GM12865 (cell line): ENCODE results near the gene ALDH1L1.

Source experiments
- DNase-seq: peaks from one replicate; pipeline ENCODE4 v3.0.0; 2010; ENCODE audit warnings: low read depth
- H3K4me3 ChIP-seq: 2 replicates; pipeline ENCODE4 v1.5.1; 2011; ENCODE audit warnings: mild to moderate bottlenecking, low read depth, low read length, control low read depth
- TF ChIP-seq, protein P1 (sequence below): IDR thresholded peaks from 2 replicates; pipeline ENCODE4 v1.5.1; 2011; ENCODE audit warnings: low read length, control low read depth, low read depth, inconsistent platforms; ENCODE audit not compliant: insufficient read depth; ENCODE audit errors: missing control alignments

Gene ALDH1L1

DNA sequence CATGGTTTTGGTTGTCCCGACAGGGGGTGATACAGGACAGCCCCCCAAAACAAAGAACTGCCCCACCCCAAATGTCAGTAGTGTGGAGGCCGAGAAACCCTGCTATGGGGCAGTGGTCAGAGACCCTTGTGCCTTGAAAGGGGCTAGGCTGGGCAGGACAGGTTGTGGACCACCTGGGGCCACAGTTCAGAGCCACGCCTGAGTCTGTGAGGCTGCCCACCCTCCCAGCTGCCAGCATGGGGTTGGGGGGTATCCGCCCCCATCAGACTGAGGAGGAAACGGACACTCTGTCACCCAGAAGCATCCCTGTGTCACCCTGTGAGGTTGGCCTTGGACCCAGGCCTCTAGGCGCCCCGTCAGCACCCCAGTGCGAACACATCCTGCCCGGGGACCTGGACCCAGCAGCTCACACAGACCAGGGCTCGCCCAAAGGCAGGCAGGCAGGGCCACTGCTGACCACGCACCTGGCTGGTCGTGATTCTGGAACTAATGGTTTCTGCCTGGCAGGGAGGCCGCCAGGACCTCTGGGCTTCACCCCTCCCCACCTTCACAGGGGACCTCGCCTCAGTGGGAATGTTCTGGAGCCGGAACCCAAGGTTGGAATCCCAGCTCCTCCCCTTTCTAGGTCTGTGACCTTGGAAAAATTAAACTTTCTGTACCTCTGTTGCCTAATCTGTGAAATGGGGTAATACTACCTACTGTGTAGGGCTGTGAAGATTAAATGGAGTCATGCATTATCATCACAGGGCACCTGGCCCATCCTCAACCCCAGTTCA lies 97.8 kb downstream of the ALDH1L1 start:
- H3K4me3 ChIP-seq: peak overlapping the region; percentile 92
- no peak for DNase-seq
- TF ChIP-seq, protein P1, sequence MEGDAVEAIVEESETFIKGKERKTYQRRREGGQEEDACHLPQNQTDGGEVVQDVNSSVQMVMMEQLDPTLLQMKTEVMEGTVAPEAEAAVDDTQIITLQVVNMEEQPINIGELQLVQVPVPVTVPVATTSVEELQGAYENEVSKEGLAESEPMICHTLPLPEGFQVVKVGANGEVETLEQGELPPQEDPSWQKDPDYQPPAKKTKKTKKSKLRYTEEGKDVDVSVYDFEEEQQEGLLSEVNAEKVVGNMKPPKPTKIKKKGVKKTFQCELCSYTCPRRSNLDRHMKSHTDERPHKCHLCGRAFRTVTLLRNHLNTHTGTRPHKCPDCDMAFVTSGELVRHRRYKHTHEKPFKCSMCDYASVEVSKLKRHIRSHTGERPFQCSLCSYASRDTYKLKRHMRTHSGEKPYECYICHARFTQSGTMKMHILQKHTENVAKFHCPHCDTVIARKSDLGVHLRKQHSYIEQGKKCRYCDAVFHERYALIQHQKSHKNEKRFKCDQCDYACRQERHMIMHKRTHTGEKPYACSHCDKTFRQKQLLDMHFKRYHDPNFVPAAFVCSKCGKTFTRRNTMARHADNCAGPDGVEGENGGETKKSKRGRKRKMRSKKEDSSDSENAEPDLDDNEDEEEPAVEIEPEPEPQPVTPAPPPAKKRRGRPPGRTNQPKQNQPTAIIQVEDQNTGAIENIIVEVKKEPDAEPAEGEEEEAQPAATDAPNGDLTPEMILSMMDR: no peak

DNA sequence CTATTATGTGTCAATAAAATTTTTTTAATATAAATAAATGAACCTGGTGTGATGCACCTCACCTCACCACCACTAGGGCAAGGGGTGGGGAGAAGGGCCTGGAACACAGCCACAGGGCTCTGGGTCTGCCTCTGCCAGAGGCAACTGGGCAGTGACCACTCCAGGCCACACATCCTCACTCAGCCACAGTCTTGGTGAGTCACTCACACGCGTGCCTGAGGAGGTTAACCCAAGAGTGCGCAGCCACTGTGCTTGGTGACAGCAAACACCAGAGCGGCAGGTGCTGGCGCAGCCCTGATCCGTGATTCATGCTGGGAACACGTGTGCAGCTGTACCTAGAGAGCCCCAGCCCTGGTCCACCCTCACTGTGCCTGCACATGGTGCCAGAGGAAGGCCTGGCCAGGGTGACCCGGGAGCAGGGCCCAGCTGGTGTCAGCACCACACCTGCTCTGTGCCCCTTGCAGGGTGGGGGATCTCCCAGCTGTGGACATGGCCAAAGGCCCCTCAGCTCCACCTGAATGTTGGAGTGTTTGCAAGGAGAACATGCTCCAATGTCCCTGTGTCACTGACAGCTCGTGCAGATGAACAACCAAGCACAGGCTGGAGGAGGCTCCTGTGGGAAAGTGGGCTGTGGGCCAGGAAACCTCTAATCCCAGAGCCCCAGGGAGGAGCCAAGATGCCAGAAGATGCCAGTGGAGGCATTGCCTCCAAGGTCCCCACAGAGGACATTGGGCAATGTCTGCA lies 98.6 kb downstream of the ALDH1L1 start:
- no peak overlapping the region for H3K4me3 ChIP-seq
- TF ChIP-seq, protein P1: peak; percentile 19
- DNase-seq: no peak

DNA sequence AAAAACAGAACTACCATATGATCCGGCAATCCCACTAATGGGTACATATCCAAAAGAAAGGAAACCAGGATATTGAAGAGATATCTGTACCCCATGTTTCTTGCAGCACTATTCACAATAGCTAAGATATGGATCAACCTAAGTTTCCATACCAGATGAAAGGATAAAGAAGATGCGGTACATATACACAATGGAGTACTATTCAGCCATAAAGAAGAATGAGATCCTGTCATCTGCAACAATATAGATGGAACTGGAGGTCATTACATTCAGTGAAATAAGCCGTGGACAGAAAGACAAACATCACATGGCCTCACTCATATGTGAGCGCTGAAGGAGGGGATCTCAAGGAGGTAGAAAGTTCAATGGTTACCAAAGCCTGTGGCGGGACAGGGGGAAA lies 99.4 kb downstream of the ALDH1L1 start:
- H3K4me3 ChIP-seq: no peak overlapping the region
- TF ChIP-seq, protein P1: no peak
- no peak for DNase-seq

DNA sequence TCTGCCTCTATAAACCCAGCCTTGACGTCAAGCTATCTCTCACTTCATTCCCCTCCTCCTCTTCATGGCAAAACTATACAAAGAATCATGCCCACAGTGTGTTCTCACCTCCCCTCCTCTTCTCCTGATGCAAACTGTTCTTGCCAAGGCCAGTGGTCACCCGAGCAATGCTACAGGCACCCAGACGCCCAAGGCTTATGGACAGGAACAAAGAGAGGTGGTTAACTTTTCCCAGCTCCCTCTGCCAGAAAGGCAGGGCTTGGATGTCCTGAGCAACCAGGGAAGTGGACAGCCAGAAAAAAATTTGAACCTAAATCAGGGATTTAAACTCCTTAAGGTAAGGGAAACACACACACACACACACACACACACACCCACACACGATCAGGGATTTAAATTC lies 101.5 kb downstream of the ALDH1L1 start:
- TF ChIP-seq, protein P1: no peak
- no peak for DNase-seq
- no peak overlapping the region for H3K4me3 ChIP-seq

DNA sequence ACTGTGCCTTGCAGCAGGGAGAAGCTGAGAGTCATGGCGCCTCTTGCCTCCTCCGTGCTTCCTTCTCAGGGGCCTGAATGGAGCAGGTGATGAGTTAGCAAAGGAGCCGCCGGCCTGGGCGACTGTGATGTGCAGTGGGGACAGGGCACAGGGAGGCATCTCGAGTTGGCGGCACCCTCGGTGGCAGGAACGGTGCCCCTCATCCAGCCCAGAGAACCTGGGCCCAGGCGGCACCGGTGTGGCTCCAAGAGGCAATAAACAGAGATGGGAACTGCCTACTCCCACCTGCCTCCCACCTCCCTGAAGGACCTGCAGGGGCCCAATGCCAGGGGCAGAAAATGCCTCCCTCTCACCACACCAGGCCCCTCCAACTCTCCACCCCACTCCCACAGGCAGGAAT lies 102.6 kb downstream of the ALDH1L1 start:
- no peak overlapping the region for H3K4me3 ChIP-seq
- TF ChIP-seq, protein P1: no peak
- no peak for DNase-seq

DNA sequence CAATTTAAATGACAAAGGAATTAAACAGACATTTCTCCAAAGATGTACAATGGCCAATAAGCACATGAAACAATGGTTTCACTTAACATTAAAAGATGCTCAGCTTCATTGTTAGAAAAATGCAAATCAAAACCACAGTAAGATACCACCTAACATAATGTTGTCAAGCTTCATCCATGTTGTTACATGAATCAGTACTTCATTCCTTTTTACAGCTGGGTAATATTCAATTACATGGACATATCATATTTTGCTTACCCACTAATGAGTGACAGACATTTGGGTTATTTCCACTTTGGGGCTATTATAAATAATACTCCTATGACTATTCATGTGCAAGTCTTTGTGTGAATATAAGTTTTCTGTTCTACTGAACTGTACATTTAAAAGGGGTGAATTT lies 104.2 kb downstream of the ALDH1L1 start:
- no peak overlapping the region for H3K4me3 ChIP-seq
- TF ChIP-seq, protein P1: no peak
- DNase-seq: no peak

DNA sequence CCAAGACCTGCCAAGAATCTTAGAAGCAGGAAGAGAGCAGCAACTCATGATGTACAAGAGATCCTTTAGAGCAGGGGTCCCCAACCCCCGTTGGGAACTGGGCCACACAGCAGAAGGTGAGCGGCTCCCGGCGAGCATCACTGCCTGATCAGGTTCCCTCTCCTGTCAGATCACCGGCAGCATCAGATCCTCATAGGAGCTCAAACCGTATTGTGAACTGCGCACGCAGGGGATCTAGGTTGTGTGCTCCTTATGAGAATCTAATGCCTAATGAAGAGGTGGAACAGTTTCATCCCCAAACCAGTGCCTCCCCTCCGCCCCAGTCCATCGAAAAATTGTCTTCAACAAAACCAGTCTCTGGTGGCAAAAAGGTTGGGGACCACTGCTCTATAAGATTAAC lies 110.2 kb downstream of the ALDH1L1 start:
- no peak overlapping the region for H3K4me3 ChIP-seq
- TF ChIP-seq, protein P1: no peak
- DNase-seq: no peak
